GM12875 (cell line): ENCODE measurements around the gene HSFX1.
"Not testable (repeated sequence)": the region's sequence is repeated elsewhere in the genome, so short reads cannot be mapped to it uniquely, and the experiment has no call there.

Experiments
- H3K4me3 ChIP-seq: one replicate; pipeline ENCODE4 v1.5.1; 2011; ENCODE audit warnings: low read depth, low read length, control low read depth
- CTCF ChIP-seq: IDR thresholded peaks from 2 replicates; pipeline ENCODE4 v1.5.1; 2011; ENCODE audit warnings: low read depth, mild to moderate bottlenecking, control low read depth, inconsistent platforms, low read length, moderate library complexity, borderline replicate concordance; ENCODE audit not compliant: insufficient read depth

The HSFX1 gene

GRCh38 chrX:149762696-149763614 lies 10.9 kb upstream of the HSFX1 start:
- H3K4me3 ChIP-seq = no peak overlapping the region
- no peak for TF ChIP-seq CTCF

GRCh38 chrX:149770344-149770743 lies 3.5 kb upstream of the HSFX1 start:
- not testable (repeated sequence) for H3K4me3 ChIP-seq

GRCh38 chrX:149773026-149773425 lies 842 bp upstream of the HSFX1 start:
- H3K4me3 ChIP-seq = not testable (repeated sequence)

GRCh38 chrX:149777999-149778398 lies 4.1 kb downstream of the HSFX1 start:
- H3K4me3 ChIP-seq = not testable (repeated sequence)

- H3K4me3 ChIP-seq = not testable (repeated sequence)
These were observed 7.9 kb downstream of the HSFX1 start, which contains the start of gene MAGEA9 for GRCh38 chrX:149781727-149782126. Gene MAGEA9, plus strand, starts transcription at chrX:149781930. Its CDS starts 4,281 bp downstream, at chrX:149786211.

GRCh38 chrX:149795531-149795930 lies 21.7 kb downstream of the HSFX1 start:
- not testable (repeated sequence) for H3K4me3 ChIP-seq

GRCh38 chrX:149799095-149799714 lies 25.3 kb downstream of the HSFX1 start:
- no peak for TF ChIP-seq CTCF
- H3K4me3 ChIP-seq = no peak overlapping the region

- H3K4me3 ChIP-seq = no peak overlapping the region
- TF ChIP-seq CTCF = no peak
These were observed 26.1 kb downstream of the HSFX1 start for GRCh38 chrX:149799938-149800337.

GRCh38 chrX:149803458-149804062 lies 29.7 kb downstream of the HSFX1 start:
- no peak for TF ChIP-seq CTCF
- H3K4me3 ChIP-seq = no peak overlapping the region
